Osteoblast (primary cell): Measurements from ENCODE around the gene PRSS33. TPM values are rescaled to one million over a fixed set of nuclear protein-coding genes. Genes with fewer than 3 reads are reported as not detected.

Source experiments
- DNase-seq: peaks from one replicate; pipeline ENCODE4 v3.0.0; 2011; ENCODE audit warnings: low spot score, mixed read lengths; ENCODE audit not compliant: insufficient read length; ENCODE audit errors: missing footprints
- H2AFZ ChIP-seq: 2 replicates; pipeline ENCODE4 v1.6.0; 2011; ENCODE audit warnings: mild to moderate bottlenecking, low read length
- H3K27ac ChIP-seq: 2 replicates; pipeline ENCODE4 v1.5.1; 2011; ENCODE audit warnings: mild to moderate bottlenecking, low read depth, low read length, moderate library complexity
- H3K27me3 ChIP-seq: 2 replicates; pipeline ENCODE4 v1.6.0; 2012; ENCODE audit warnings: mild to moderate bottlenecking, control low read depth, inconsistent platforms, low read length, moderate library complexity; ENCODE audit not compliant: insufficient read depth
- H3K36me3 ChIP-seq: 2 replicates; pipeline ENCODE4 v1.5.1; 2011; ENCODE audit warnings: mild to moderate bottlenecking, low read length, control low read depth, moderate library complexity; ENCODE audit not compliant: insufficient read depth
- H3K4me1 ChIP-seq: 2 replicates; pipeline ENCODE4 v1.5.1; 2011; ENCODE audit warnings: mild to moderate bottlenecking, low read length, control low read depth, moderate library complexity; ENCODE audit not compliant: insufficient read depth
- H3K4me2 ChIP-seq: 2 replicates; pipeline ENCODE4 v1.6.0; 2011; ENCODE audit warnings: mild to moderate bottlenecking, low read length; ENCODE audit not compliant: insufficient read depth
- H3K4me3 ChIP-seq: fragments of 200-600 bp; sonication (generic); 3 replicates; pipeline ENCODE4 v1.5.1; 2012; ENCODE audit warnings: mild to moderate bottlenecking, low read length, inconsistent platforms; ENCODE audit not compliant: insufficient read depth
- H3K79me2 ChIP-seq: 2 replicates; pipeline ENCODE4 v1.6.0; 2012; ENCODE audit warnings: mild to moderate bottlenecking, low read length, control low read depth, inconsistent platforms; ENCODE audit not compliant: insufficient read depth
- H3K9me3 ChIP-seq: 2 replicates; pipeline ENCODE4 v1.5.1; 2011; ENCODE audit warnings: low read depth, low read length, control low read depth
- H4K20me1 ChIP-seq: 2 replicates; pipeline ENCODE4 v1.6.0; 2012; ENCODE audit warnings: mild to moderate bottlenecking, low read length, control low read depth; ENCODE audit not compliant: insufficient read depth
- total RNA-seq: library from RNA; depleted of rRNA; stranded (reverse); fragments of >200 nt; gene quantifications from 2 replicates; pipeline ENCODE4 v1.2.3, GENCODE V29; 2012
- TF ChIP-seq, protein P1 (sequence below): IDR thresholded peaks from 2 replicates; pipeline ENCODE4 v1.5.1; 2011; ENCODE audit warnings: mild to moderate bottlenecking, low read depth, low read length, moderate library complexity; ENCODE audit errors: extremely low read depth

Gene PRSS33
- total RNA-seq, 1 donor = not detected

DNA sequence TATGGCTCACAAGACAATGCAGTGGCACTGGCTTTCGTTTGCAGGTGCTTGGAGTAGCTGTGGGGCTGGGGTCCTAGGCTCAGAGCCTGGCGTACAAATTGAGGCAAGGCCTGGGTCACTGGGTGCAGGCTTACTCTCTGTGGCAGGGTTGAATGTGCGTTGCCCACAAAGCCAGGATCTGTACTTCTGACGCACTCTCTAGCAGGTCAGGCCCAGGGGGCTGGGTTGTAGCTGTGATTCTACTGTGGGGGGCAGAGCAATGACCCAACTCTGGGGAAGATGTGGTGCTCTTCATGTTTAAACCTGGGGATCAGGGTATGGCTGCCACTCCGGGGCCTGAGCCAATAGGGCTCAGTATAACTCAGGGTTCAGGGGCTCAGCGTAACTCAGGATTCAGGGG lies 23.3 kb upstream of the PRSS33 start:
- Histone ChIP-seq H3K27me3 (peaks cover 38% of the 10 kb centered on the region), H3K27ac (no peak overlapping the region), H3K4me2 (no peak overlapping the region), H4K20me1 (no peaks in the 10 kb centered on the region), H3K9me3 (no peaks in the 10 kb centered on the region), H3K4me3 (no peak overlapping the region), H3K36me3 (no peaks in the 10 kb centered on the region), H2AFZ (no peak overlapping the region), H3K4me1 (no peaks in the 10 kb centered on the region), H3K79me2 (no peaks in the 10 kb centered on the region)
- DNase-seq = peak; percentile 59
- TF ChIP-seq, protein P1, sequence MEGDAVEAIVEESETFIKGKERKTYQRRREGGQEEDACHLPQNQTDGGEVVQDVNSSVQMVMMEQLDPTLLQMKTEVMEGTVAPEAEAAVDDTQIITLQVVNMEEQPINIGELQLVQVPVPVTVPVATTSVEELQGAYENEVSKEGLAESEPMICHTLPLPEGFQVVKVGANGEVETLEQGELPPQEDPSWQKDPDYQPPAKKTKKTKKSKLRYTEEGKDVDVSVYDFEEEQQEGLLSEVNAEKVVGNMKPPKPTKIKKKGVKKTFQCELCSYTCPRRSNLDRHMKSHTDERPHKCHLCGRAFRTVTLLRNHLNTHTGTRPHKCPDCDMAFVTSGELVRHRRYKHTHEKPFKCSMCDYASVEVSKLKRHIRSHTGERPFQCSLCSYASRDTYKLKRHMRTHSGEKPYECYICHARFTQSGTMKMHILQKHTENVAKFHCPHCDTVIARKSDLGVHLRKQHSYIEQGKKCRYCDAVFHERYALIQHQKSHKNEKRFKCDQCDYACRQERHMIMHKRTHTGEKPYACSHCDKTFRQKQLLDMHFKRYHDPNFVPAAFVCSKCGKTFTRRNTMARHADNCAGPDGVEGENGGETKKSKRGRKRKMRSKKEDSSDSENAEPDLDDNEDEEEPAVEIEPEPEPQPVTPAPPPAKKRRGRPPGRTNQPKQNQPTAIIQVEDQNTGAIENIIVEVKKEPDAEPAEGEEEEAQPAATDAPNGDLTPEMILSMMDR = no peak

DNA sequence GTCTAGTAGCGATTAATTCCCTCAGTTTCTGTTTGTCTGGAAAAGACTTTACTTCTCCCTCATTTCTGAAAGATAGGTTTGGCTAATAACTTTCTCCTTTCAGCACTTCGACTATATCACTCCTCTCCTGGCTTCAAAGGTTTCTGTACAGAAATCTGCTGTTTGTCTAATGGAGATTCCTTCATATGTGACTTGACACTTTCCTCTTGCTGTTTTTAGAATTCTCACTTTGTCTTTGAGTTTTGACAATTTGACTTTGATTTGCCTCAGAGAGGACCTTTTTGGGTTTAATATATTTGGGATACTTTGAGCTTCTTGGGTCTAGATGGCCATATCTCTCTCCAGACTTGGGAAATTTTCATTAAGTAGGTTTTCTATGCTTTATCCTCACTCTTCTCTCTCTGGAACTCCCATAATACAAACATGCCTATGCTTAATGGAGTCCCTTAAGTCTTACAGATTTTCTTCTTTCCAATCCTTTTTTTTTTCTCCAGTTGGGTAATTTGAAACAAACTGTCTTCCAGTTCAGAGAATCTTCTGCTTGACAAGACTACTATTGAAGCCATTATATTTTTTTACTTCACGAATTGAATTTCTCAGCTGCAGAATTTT lies 21.9 kb upstream of the PRSS33 start:
- Histone ChIP-seq H3K27me3 (peaks cover 29% of the 10 kb centered on the region), H3K79me2 (no peaks in the 10 kb centered on the region), H4K20me1 (no peaks in the 10 kb centered on the region), H2AFZ (no peak overlapping the region), H3K27ac (no peak overlapping the region), H3K36me3 (no peaks in the 10 kb centered on the region), H3K4me3 (no peak overlapping the region), H3K4me1 (no peaks in the 10 kb centered on the region), H3K4me2 (no peak overlapping the region), H3K9me3 (peaks cover 2% of the 10 kb centered on the region)
- peak; percentile 17 for DNase-seq
- TF ChIP-seq, protein P1 = no peak

DNA sequence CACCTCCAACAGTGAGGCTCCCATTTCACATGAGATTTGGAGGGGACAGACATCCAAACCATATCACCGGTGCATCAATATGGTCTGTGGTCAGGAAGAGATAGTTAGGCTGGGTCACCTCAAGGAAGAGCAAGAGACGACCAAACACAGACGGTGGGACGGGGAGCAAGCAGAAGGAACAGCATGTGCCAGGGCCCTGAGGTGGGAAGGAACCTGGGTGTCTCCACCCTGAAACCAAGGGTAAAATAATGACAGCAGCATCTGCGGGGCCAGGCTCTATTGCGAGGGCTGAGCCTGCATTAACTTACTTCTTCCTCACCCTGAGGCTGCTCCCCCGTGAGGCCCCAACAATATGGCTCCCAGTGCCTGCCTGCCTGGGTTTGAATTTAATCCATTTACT lies 20.8 kb upstream of the PRSS33 start:
- DNase-seq = no peak
- no peak overlapping the region for H3K4me3 ChIP-seq
- no peaks in the 10 kb centered on the region for H3K4me1 ChIP-seq
- H4K20me1 ChIP-seq = no peaks in the 10 kb centered on the region
- H3K36me3 ChIP-seq = no peaks in the 10 kb centered on the region
- H2AFZ ChIP-seq = no peak overlapping the region
- no peak overlapping the region for H3K27ac ChIP-seq
- H3K9me3 ChIP-seq = peaks cover 6% of the 10 kb centered on the region
- peaks cover 29% of the 10 kb centered on the region for H3K27me3 ChIP-seq
- H3K79me2 ChIP-seq = no peaks in the 10 kb centered on the region
- TF ChIP-seq, protein P1 = no peak
- no peak overlapping the region for H3K4me2 ChIP-seq

DNA sequence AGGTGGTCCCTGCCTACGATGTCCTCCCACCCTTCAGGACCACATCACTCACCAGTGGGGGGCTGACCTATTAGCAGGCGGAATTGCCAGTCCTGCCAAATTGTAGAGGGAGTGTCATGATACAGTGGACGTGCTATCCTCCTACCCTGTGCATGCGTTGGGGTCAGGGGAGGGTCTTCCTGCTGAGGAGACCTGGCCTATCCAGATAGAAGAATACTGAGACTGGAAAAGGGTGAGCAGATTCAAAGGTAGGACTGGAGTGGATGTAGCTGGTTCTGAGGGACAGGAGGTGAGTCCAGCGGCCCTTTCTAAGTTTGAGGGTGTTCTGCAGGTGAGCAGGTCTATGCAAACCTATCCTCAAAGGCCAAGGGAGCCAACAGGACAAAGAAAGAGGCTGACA lies 18.9 kb upstream of the PRSS33 start:
- H3K27me3 ChIP-seq = peaks cover 21% of the 10 kb centered on the region

More for the DNA sequence above, 18.9 kb upstream of the PRSS33 start:
- Histone ChIP-seq H3K4me3 (no peak overlapping the region), H3K79me2 (no peaks in the 10 kb centered on the region), H4K20me1 (no peaks in the 10 kb centered on the region), H3K36me3 (no peaks in the 10 kb centered on the region), H2AFZ (no peak overlapping the region), H3K4me1 (no peaks in the 10 kb centered on the region), H3K4me2 (no peak overlapping the region), H3K27ac (no peak overlapping the region), H3K9me3 (peaks cover 6% of the 10 kb centered on the region)
- TF ChIP-seq, protein P1 = no peak
- peak; percentile 69 for DNase-seq
